NCI-H1417 treated with DMSO at 0.1 percent for 48 hours (cell line): ENCODE results near the gene PTCH2.

ENCODE experiments used
- DNase-seq: peaks from one replicate; lab custom pipeline; 2025; lab: John Stamatoyannopoulos, UW

The PTCH2 gene

DNA sequence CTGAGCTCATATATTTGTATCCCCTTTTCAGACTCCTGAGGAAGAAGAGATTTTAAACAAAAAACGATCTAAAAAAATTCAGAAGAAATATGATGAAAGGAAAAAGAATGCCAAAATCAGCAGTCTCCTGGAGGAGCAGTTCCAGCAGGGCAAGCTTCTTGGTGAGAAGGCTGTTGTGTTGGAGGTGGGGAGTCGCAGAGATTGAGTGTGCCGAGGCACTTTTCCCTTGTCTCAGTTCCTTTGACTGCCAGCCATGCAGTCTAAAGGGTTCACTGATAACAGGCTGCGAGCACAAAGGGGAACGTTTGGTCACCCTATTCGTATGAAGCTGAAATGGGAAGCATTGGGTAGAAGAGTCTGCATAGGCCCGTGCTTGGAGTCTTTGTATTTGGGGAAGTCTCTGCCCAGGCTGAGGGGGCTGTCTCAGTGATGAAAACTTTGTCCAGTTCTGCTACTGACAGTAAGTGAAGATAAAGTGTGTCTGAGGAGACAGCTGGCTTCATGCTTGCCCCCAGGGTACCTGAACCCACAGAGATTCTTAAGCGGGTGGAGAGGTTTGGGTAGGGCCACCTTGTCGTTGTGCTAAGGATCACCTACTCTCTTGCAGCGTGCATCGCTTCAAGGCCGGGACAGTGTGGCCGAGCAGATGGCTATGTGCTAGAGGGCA lies 65.0 kb downstream of the PTCH2 start:
- no peak for DNase-seq

DNA sequence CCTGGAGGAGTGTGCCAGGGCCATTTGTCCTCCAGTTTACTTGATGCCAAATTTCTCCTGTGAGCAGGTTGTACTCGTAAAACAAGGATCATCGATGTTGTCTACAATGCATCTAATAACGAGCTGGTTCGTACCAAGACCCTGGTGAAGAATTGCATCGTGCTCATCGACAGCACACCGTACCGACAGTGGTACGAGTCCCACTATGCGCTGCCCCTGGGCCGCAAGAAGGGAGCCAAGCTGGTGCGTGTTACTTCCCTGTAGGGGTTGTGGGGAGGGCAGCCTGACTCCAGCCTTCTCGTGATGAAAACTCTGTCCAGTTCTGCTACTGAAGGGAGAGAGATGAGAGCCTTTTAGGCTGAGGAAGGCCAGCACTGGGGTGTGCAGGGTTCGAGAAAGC lies 65.5 kb downstream of the PTCH2 start:
- DNase-seq: no peak

DNA sequence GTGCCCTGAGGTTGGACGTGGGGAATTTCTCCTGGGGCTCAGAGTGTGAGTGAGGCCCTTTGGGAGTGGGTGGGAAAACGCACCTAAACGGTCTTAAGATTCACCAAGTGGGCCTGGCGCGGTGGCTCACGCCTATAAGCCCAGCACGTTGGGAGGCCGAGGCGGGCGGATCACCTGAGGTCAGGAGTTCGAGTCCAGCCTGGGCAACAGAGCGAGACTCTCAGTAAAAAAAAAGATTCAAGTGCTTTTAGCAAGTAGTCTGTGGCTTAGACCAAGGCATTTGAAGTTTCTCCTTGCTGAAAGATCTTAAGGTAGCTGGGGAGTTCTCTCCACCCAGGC lies 66.4 kb downstream of the PTCH2 start:
- no peak for DNase-seq

DNA sequence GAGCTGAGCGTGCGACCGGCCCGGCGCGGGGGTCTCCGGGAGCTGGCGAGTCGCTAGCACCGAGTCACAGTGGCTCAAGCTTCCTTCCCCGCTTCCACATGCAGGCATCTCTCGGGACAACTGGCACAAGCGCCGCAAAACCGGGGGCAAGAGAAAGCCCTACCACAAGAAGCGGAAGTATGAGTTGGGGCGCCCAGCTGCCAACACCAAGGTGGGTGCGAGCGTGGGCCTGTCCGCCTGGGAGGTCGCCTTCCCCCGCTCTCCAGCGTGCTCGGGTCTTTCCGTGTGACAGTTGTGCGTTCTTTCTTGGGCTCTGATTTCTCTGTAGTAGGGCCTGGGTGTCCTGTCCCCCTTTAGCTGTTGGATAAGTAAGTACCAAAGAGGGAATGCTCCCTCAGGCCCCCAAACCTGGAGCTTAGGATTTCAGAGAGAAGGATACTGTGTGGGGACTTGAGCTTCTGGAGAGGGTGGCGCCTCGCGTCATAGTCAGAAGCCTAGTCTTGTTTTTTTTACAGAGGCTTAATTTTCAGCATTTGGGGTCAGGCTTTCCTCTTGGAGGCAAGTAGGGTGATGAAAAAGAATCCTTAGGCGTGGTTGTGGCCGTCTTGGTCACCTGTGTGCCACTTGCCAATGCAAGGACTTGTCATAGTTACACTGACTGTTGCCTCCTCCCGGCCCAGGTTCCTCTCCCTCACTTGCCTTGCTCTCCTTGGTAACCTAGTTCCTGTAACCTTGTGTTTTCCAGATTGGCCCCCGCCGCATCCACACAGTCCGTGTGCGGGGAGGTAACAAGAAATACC lies 66.9 kb downstream of the PTCH2 start:
- no peak for DNase-seq

DNA sequence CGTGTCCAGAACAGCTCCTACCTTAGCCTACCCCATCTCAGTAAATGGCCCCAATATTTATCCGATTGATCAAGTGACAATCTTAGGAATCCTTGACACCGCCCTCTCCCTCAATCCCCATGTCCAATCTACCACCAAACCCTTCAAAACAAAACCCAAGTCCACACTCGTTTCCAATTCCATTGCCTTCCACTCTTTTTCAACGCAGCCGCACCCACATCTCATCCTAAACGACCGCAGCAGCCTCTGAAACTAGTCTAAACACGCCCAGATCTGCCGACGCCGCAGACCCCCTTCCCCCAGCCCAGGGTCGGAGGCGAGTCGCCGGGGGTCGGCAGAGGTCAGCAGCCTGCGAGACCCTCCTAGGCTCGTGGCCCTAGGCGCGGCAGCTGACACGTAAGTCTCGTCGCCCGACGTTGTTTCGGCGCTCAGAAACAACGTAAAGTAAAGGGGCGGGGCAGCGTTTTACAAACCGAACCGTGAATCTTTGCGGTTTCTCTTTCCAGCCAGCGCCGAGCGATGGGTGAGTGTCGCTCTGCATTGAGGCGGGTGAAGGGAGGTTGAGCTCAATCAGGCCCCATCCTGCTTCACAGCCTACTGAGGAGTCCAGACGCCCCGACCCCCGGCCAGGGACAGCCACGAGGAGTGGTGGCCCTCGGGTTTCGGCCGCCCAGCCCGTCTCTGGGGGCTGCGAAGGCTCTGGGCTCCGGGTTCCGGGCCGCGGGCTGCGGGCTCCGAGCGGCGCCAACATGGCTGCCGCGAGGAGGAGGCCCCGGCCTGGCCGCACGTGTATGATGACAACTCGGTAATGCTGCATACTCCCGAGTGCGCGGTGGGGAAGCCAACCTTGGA lies 67.7 kb downstream of the PTCH2 start, which contains the start of gene RPS8:
RPS8 (plus strand) TSS at position 463 of the 852 bp plus-strand sequence; CDS start at position 520, 57 bp downstream.
- DNase-seq: peak; percentile 75
